PC-9 (cell line): ENCODE results near the gene KCNV2.

Experiments
- EZH2 ChIP-seq: fragments of 200-600 bp; sonication (generic); IDR thresholded peaks from 2 replicates; pipeline ENCODE4 v1.8.0; 2017; ENCODE audit warnings: antibody characterized with exemption, low read depth
- TF ChIP-seq, protein P1 (sequence below): fragments of 200-600 bp; sonication (generic); conservative IDR thresholded peaks from 2 replicates; pipeline ENCODE4 v1.6.1; 2017; ENCODE audit warnings: mixed run types, antibody characterized with exemption, mild to moderate bottlenecking, moderate library complexity

DNA sequence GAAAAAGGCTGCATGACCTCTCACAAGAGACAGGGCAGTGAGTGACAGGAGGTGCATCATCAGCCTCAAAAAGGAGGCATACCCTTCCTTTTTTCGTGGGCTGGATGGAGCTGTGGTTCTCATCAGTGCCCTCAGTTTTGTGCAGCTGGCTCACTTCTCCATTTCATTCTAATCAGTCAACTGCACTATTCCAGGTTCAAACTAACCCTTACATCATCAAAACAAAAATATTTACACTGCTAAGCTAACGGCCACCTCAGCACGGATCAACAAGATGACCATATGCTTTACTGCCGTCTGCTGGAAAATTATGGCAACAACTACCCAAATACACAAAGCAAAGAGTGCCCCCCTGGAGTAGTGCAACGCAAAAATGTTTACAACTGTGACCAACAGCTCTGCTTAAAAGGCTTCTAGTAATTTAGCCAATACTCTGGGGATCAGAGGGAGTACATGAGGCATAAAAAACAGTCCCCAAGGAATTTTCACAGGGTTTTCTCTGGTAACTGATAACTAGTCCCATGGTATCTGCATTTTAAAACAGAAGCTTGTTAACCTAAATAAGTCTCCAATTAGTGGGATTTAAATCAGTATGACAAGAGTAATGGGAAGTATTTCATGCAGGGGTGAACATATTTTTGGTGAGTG, 10.8 kb downstream of the KCNV2 start:
- TF ChIP-seq, protein P1, sequence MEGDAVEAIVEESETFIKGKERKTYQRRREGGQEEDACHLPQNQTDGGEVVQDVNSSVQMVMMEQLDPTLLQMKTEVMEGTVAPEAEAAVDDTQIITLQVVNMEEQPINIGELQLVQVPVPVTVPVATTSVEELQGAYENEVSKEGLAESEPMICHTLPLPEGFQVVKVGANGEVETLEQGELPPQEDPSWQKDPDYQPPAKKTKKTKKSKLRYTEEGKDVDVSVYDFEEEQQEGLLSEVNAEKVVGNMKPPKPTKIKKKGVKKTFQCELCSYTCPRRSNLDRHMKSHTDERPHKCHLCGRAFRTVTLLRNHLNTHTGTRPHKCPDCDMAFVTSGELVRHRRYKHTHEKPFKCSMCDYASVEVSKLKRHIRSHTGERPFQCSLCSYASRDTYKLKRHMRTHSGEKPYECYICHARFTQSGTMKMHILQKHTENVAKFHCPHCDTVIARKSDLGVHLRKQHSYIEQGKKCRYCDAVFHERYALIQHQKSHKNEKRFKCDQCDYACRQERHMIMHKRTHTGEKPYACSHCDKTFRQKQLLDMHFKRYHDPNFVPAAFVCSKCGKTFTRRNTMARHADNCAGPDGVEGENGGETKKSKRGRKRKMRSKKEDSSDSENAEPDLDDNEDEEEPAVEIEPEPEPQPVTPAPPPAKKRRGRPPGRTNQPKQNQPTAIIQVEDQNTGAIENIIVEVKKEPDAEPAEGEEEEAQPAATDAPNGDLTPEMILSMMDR = peak; percentile 60
- no peak for TF ChIP-seq EZH2
